Measurements from ENCODE around the gene TAF11L14.
"Not testable (repeated sequence)": the region's sequence is repeated elsewhere in the genome, so short reads cannot be mapped to it uniquely, and the experiment has no call there.

DNA sequence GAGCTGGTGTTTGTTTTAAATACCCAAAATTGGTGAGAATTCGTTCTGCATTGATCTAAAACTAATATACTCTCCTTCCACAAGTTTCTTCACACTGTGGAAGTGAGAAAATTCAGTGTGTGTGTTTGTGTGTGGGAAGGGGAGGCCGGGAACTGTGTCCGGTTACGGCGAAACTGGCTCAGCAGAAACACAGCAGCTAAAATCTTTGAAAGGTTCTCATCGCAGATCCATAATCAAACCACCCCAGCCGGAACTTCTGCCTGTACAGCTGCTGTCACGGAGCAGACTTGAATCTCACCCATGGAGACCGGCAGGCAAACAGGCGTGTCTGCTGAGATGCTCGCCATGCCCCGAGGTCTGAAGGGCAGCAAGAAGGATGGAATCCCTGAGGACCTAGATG lies 2.5 kb upstream of the TAF11L14 start, which contains the start of gene TAF11L13:
- not testable (repeated sequence) for TF ChIP-seq CTCF, POLR2A (IDR thresholded peaks at IDR 0.05)
